Chondrocyte (in vitro differentiated cells): ENCODE results near the gene U2AF2. TPM values are rescaled to one million over a fixed set of nuclear protein-coding genes. Genes with fewer than 3 reads are reported as not detected.

ENCODE experiments used
- DNase-seq: peaks from one replicate; pipeline ENCODE4 v3.0.0; 2021; ENCODE audit warnings: mixed read lengths, low spot score
- H3K27ac Mint-ChIP-seq: one replicate; pipeline ENCODE4 v1.8.0; 2021; ENCODE audit warnings: mild to moderate bottlenecking, moderate library complexity, mixed read lengths; ENCODE audit not compliant: unreplicated experiment
- H3K27me3 Mint-ChIP-seq: 2 replicates; pipeline ENCODE4 v1.8.0; 2021; ENCODE audit warnings: low read depth, mixed read lengths
- H3K36me3 Mint-ChIP-seq: 2 replicates; pipeline ENCODE4 v1.8.0; 2021; ENCODE audit warnings: low read depth, mixed read lengths
- H3K4me1 Mint-ChIP-seq: 2 replicates; pipeline ENCODE4 v1.8.0; 2021; ENCODE audit warnings: low read depth, mild to moderate bottlenecking, mixed read lengths
- H3K4me3 Mint-ChIP-seq: one replicate; pipeline ENCODE4 v1.8.0; 2021; ENCODE audit warnings: mild to moderate bottlenecking, moderate library complexity, mixed read lengths; ENCODE audit not compliant: unreplicated experiment
- H3K9me3 Mint-ChIP-seq: 2 replicates; pipeline ENCODE4 v1.8.0; 2021; ENCODE audit warnings: low read depth, mixed read lengths
- CTCF ChIP-seq: fragments of 200-600 bp; sonication (generic); IDR thresholded peaks from 2 replicates; pipeline ENCODE4 v1.5.0; 2021; ENCODE audit warnings: antibody characterized with exemption, mild to moderate bottlenecking, moderate library complexity
- total RNA-seq: library from RNA; stranded (reverse); gene quantifications from 3 replicates; pipeline ENCODE4 v1.2.1, GENCODE V29; 2021

Gene U2AF2
- total RNA-seq, 1 donor from 2014 or later: 129 TPM

GRCh38 chr19:55690769-55691545, 36.1 kb downstream of the U2AF2 start:
- Mint-ChIP-seq H3K36me3 (peaks cover 18% of the 10 kb centered on the region), H3K4me3 (no peak overlapping the region), H3K27ac (no peak overlapping the region), H3K27me3 (no peaks in the 10 kb centered on the region), H3K4me1 (peaks cover 6% of the 10 kb centered on the region), H3K9me3 (no peaks in the 10 kb centered on the region)
- no peak for TF ChIP-seq CTCF
- peak; percentile 91 for DNase-seq

- Mint-ChIP-seq H3K4me3 (no peak overlapping the region), H3K27ac (no peak overlapping the region), H3K27me3 (no peaks in the 10 kb centered on the region), H3K36me3 (peaks cover 17% of the 10 kb centered on the region), H3K4me1 (no peaks in the 10 kb centered on the region), H3K9me3 (no peaks in the 10 kb centered on the region)
- DNase-seq: peak; percentile 85
- no peak for TF ChIP-seq CTCF
Measured at GRCh38 chr19:55691561-55692481, 37.0 kb downstream of the U2AF2 start.

- Mint-ChIP-seq H3K9me3 (no peaks in the 10 kb centered on the region), H3K4me1 (no peaks in the 10 kb centered on the region), H3K4me3 (no peak overlapping the region), H3K27ac (no peak overlapping the region), H3K36me3 (peaks cover 17% of the 10 kb centered on the region), H3K27me3 (no peaks in the 10 kb centered on the region)
- peak; percentile 91 for DNase-seq
- no peak for TF ChIP-seq CTCF
Measured at GRCh38 chr19:55692681-55693081, 37.8 kb downstream of the U2AF2 start.

GRCh38 chr19:55693336-55693974, 38.6 kb downstream of the U2AF2 start:
- DNase-seq: peak; percentile 72
- no peak overlapping the region for H3K27ac Mint-ChIP-seq
- peaks cover 18% of the 10 kb centered on the region for H3K36me3 Mint-ChIP-seq
- H3K4me1 Mint-ChIP-seq: no peaks in the 10 kb centered on the region
- H3K27me3 Mint-ChIP-seq: no peaks in the 10 kb centered on the region
- TF ChIP-seq CTCF: no peak
- no peak overlapping the region for H3K4me3 Mint-ChIP-seq
- H3K9me3 Mint-ChIP-seq: no peaks in the 10 kb centered on the region

- H3K27me3 Mint-ChIP-seq: no peaks in the 10 kb centered on the region
- no peak for TF ChIP-seq CTCF
- peak; percentile 58 for DNase-seq
- H3K4me3 Mint-ChIP-seq: no peak overlapping the region
- no peaks in the 10 kb centered on the region for H3K9me3 Mint-ChIP-seq
- peaks cover 22% of the 10 kb centered on the region for H3K36me3 Mint-ChIP-seq
- no peak overlapping the region for H3K27ac Mint-ChIP-seq
- no peaks in the 10 kb centered on the region for H3K4me1 Mint-ChIP-seq
Measured at GRCh38 chr19:55694241-55694655, 39.4 kb downstream of the U2AF2 start.
